Neural progenitor cell (in vitro differentiated cells): Measurements from ENCODE around the gene XPO5. TPM values are rescaled to one million over a fixed set of nuclear protein-coding genes. Genes with fewer than 3 reads are reported as not detected.

Experiments used
- DNase-seq: peaks from one replicate; pipeline ENCODE4 v3.0.0-alpha.2; 2016; ENCODE audit warnings: low spot score
- H2AFZ ChIP-seq: fragments of 200-600 bp; sonication (generic); replicated peaks from 2 replicates; pipeline ENCODE4 v1.6.1; 2016; ENCODE audit warnings: antibody characterized with exemption
- H3F3A ChIP-seq: fragments of 200-600 bp; sonication (generic); 2 replicates; pipeline ENCODE4 v1.6.1; 2016; ENCODE audit warnings: antibody characterized with exemption, low read depth
- H3K27ac ChIP-seq: fragments of 200-600 bp; sonication (generic); 2 replicates; pipeline ENCODE4 v1.5.1; 2016; ENCODE audit warnings: mild to moderate bottlenecking
- H3K27me3 ChIP-seq: fragments of 200-600 bp; sonication (generic); 2 replicates; pipeline ENCODE4 v1.6.1; 2016; ENCODE audit warnings: mild to moderate bottlenecking, moderate library complexity
- H3K36me3 ChIP-seq: fragments of 200-600 bp; sonication (generic); 2 replicates; pipeline ENCODE4 v1.5.1; 2016
- H3K4me1 ChIP-seq: fragments of 200-600 bp; sonication (generic); 2 replicates; pipeline ENCODE4 v1.6.1; 2016; ENCODE audit warnings: mixed run types
- H3K4me2 ChIP-seq: fragments of 200-600 bp; sonication (generic); 2 replicates; pipeline ENCODE4 v1.6.1; 2016
- H3K4me3 ChIP-seq: fragments of 200-600 bp; sonication (generic); 2 replicates; pipeline ENCODE4 v1.5.1; 2016
- H3K79me2 ChIP-seq: fragments of 200-600 bp; sonication (generic); 2 replicates; pipeline ENCODE4 v1.6.1; 2016; ENCODE audit warnings: low read depth
- H3K9ac ChIP-seq: fragments of 200-600 bp; sonication (generic); 2 replicates; pipeline ENCODE4 v1.6.1; 2016
- H3K9me3 ChIP-seq: fragments of 200-600 bp; sonication (generic); 2 replicates; pipeline ENCODE4 v1.5.1; 2016; ENCODE audit warnings: low read depth
- H4K20me1 ChIP-seq: fragments of 200-600 bp; sonication (generic); 2 replicates; pipeline ENCODE4 v1.6.1; 2016; ENCODE audit warnings: low read depth
- H3K27ac Mint-ChIP-seq: 3 replicates; pipeline ENCODE4 v1.8.0; 2021; ENCODE audit warnings: mixed read lengths
- H3K27me3 Mint-ChIP-seq: 2 replicates; pipeline ENCODE4 v1.8.0; 2022; ENCODE audit warnings: low read depth, mild to moderate bottlenecking, inconsistent platforms, moderate library complexity, mixed read lengths; ENCODE audit not compliant: insufficient read depth
- H3K36me3 Mint-ChIP-seq: 3 replicates; pipeline ENCODE4 v1.8.0; 2021; ENCODE audit warnings: mixed read lengths
- H3K4me1 Mint-ChIP-seq: 3 replicates; pipeline ENCODE4 v1.8.0; 2021; ENCODE audit warnings: mixed read lengths
- H3K4me3 Mint-ChIP-seq: 3 replicates; pipeline ENCODE4 v1.8.0; 2021; ENCODE audit warnings: mild to moderate bottlenecking, moderate library complexity, mixed read lengths
- H3K9me3 Mint-ChIP-seq: 3 replicates; pipeline ENCODE4 v1.8.0; 2020; ENCODE audit warnings: mixed read lengths
- EZH2 ChIP-seq: fragments of 200-600 bp; sonication (generic); IDR thresholded peaks from 2 replicates; pipeline ENCODE4 v1.6.1; 2017; ENCODE audit warnings: antibody characterized with exemption, mild to moderate bottlenecking, moderate library complexity
- EZH2phosphoT487 ChIP-seq: fragments of 200-600 bp; sonication (generic); IDR thresholded peaks from 2 replicates; pipeline ENCODE4 v1.6.1; 2017; ENCODE audit warnings: antibody characterized with exemption
- total RNA-seq: library from RNA; depleted of rRNA; stranded (reverse); fragments of >200 nt; gene quantifications from 2 replicates; pipeline ENCODE4 v1.2.3, GENCODE V29; 2015; ENCODE audit warnings: low replicate concordance
- TF ChIP-seq, protein P1 (sequence below): fragments of 200-600 bp; sonication (generic); IDR thresholded peaks from 2 replicates; pipeline ENCODE4 v1.5.1; 2017; ENCODE audit warnings: antibody characterized with exemption, mild to moderate bottlenecking

Gene XPO5
- total RNA-seq, 1 donor from 2014 or later: 65.0 TPM

DNA sequence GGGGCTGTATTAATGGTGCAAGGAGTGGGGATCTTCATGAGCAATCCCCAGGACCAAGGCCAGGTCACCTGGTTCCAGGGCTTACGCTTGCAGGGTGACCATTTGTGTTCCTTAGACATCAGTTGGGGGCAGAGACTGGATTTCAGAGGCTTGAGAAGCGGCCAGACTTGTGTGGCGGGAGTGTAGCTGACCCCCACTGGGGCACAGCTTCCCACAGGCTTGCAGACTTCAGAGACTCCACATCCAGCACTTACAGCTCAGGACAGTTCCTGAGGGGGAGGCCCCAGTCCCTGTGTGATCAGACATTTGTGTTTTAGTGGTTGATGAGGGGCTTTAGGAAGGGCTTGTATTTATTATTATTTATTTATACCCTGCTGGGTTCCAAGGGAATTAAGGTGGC lies 83.2 kb downstream of the XPO5 start:
- Histone ChIP-seq H2AFZ (no peak overlapping the region), H3K79me2 (peaks cover 5% of the 10 kb centered on the region), H3K4me2 (no peak overlapping the region), H3K9ac (no peak overlapping the region), H3F3A (no peaks in the 10 kb centered on the region), H4K20me1 (peaks cover 30% of the 10 kb centered on the region), H3K9me3 (no peaks in the 10 kb centered on the region), H3K4me1 (peaks cover 19% of the 10 kb centered on the region), H3K27ac (no peak overlapping the region), H3K36me3 (no peaks in the 10 kb centered on the region), H3K4me3 (no peak overlapping the region), H3K27me3 (no peaks in the 10 kb centered on the region)
- TF ChIP-seq, protein P1, sequence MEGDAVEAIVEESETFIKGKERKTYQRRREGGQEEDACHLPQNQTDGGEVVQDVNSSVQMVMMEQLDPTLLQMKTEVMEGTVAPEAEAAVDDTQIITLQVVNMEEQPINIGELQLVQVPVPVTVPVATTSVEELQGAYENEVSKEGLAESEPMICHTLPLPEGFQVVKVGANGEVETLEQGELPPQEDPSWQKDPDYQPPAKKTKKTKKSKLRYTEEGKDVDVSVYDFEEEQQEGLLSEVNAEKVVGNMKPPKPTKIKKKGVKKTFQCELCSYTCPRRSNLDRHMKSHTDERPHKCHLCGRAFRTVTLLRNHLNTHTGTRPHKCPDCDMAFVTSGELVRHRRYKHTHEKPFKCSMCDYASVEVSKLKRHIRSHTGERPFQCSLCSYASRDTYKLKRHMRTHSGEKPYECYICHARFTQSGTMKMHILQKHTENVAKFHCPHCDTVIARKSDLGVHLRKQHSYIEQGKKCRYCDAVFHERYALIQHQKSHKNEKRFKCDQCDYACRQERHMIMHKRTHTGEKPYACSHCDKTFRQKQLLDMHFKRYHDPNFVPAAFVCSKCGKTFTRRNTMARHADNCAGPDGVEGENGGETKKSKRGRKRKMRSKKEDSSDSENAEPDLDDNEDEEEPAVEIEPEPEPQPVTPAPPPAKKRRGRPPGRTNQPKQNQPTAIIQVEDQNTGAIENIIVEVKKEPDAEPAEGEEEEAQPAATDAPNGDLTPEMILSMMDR: no peak
- TF ChIP-seq EZH2: no peak
- no peak for TF ChIP-seq EZH2phosphoT487
- peaks cover 10% of the 10 kb centered on the region for H3K4me1 Mint-ChIP-seq
- H3K27ac Mint-ChIP-seq: peak overlapping the region; percentile 82
- peaks cover 5% of the 10 kb centered on the region for H3K36me3 Mint-ChIP-seq
- no peaks in the 10 kb centered on the region for H3K9me3 Mint-ChIP-seq
- H3K27me3 Mint-ChIP-seq: peaks cover 6% of the 10 kb centered on the region
- DNase-seq: no peak
- no peak overlapping the region for H3K4me3 Mint-ChIP-seq

DNA sequence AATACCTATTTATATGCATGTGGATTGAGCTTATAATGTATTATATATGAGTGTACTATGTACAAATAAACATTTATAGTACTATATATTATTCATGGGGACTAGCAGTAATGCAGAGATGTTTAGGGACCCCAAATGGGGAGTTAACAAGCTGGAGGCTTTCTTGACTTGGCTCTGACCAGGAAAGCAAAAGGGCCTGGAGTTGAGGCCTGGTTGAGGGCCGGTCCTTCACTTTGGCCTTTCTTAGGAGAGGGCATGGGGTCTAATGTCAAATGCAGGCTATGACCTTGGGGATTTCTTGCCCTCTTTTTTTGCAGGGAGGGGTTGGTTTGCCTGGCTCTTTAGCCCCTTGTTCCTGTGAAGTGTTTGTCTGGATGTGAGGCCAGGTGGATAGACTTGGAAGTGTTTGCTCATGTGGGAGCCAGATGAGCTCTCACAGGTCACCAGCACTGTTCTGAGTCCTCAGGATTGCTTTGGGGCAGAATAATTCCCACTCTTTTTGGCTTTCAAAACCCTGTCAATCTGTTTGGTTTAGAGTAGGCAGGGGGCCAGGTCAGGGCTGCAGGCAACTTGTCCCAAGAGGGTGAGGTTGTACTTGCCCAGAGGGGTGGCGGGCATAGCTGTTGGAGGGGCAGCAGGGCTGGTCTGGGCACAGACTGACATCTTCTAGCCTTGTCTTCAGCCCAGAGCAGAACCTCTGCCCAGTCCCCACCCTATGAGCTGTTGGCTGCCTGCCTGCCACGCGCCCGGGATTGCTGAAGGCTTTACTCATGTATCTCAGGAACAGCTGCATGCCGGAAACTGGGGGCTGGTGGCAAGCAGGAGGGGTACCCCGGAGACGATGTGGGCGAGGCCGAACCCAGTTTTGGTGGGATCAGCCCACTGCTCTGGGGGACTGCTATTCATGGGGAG lies 83.8 kb downstream of the XPO5 start:
- H3K4me3 ChIP-seq: no peak overlapping the region
- no peaks in the 10 kb centered on the region for H3F3A ChIP-seq
- Mint-ChIP-seq H3K9me3 (no peaks in the 10 kb centered on the region), H3K4me3 (no peak overlapping the region), H3K27me3 (peaks cover 4% of the 10 kb centered on the region), H3K27ac (peak overlapping the region; percentile 82), H3K4me1 (peaks cover 10% of the 10 kb centered on the region), H3K36me3 (peaks cover 5% of the 10 kb centered on the region)
- no peaks in the 10 kb centered on the region for H3K9me3 ChIP-seq
- peaks cover 24% of the 10 kb centered on the region for H4K20me1 ChIP-seq
- DNase-seq: no peak
- H3K27ac ChIP-seq: no peak overlapping the region
- H3K36me3 ChIP-seq: no peaks in the 10 kb centered on the region
- H3K27me3 ChIP-seq: no peaks in the 10 kb centered on the region
- no peak overlapping the region for H3K4me2 ChIP-seq
- peaks cover 19% of the 10 kb centered on the region for H3K4me1 ChIP-seq
- no peak for TF ChIP-seq EZH2phosphoT487
- TF ChIP-seq EZH2: no peak
- TF ChIP-seq, protein P1: no peak
- H2AFZ ChIP-seq: no peak overlapping the region
- H3K79me2 ChIP-seq: no peaks in the 10 kb centered on the region
- no peak overlapping the region for H3K9ac ChIP-seq

DNA sequence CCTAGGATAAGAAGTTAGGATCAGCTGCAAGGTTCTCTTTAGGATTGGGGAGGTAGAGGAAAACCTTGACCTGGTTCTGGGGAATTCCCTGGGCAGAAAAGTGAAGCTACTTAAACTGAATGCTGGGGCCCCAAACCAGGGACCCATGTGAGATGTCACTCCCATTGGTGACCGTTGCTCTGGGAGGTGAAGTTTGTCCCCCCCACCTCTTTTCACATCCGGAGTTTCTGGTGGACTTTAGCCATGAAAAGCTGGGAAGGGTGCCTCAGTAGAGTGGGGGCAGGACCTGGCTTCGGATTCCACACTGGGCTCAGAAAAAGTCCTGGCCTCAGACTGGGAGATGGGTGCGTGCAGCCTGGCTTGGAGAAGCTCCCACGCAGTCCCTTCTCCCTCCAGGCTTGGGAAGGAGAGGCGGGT lies 85.3 kb downstream of the XPO5 start:
- Histone ChIP-seq H4K20me1 (peaks cover 18% of the 10 kb centered on the region), H2AFZ (no peak overlapping the region), H3K4me2 (no peak overlapping the region), H3K27me3 (no peaks in the 10 kb centered on the region), H3K4me3 (no peak overlapping the region), H3K9me3 (no peaks in the 10 kb centered on the region), H3K79me2 (no peaks in the 10 kb centered on the region), H3K36me3 (no peaks in the 10 kb centered on the region), H3K4me1 (peaks cover 12% of the 10 kb centered on the region), H3F3A (no peaks in the 10 kb centered on the region), H3K27ac (no peak overlapping the region), H3K9ac (no peak overlapping the region)
- TF ChIP-seq, protein P1: no peak
- TF ChIP-seq EZH2 (no peak), EZH2phosphoT487 (no peak)
- H3K36me3 Mint-ChIP-seq: peaks cover 9% of the 10 kb centered on the region
- DNase-seq: no peak
- H3K9me3 Mint-ChIP-seq: no peaks in the 10 kb centered on the region
- H3K27me3 Mint-ChIP-seq: peaks cover 4% of the 10 kb centered on the region
- H3K27ac Mint-ChIP-seq: peak overlapping the region; percentile 46
- peaks cover 10% of the 10 kb centered on the region for H3K4me1 Mint-ChIP-seq
- H3K4me3 Mint-ChIP-seq: no peak overlapping the region
